CD4-positive, alpha-beta memory T cell (primary cell): Measurements from ENCODE around the gene SRGAP1. TPM values are rescaled to one million over a fixed set of nuclear protein-coding genes. Genes with fewer than 3 reads are reported as not detected.

Experiments used
- CTCF ChIA-PET: fragments of 350-600 bp; sonication (Branson Sonifier 250); formaldehyde crosslinking; loops from one replicate; lab custom pipeline; 2021; ENCODE audit warnings: inconsistent platforms; ENCODE audit not compliant: partially characterized antibody; lab: Charles Lee
- POLR2A ChIA-PET: fragments of 350-600 bp; sonication (Branson Sonifier 250); formaldehyde crosslinking; loops from one replicate; lab custom pipeline; 2021; ENCODE audit not compliant: partially characterized antibody; lab: Charles Lee
- DNase-seq, 5 donors: peaks; one replicate each; pipeline versions ENCODE4 v3.0.0 to v3.0.0-alpha.2; 2020 to 2022; ENCODE audit warnings: mixed read lengths in 1 of 5
- H3K27ac ChIP-seq: one replicate; pipeline ENCODE4 v1.7.0; 2013; ENCODE audit warnings: low read depth, low read length
- H3K27me3 ChIP-seq: 2 replicates; pipeline ENCODE4 v1.7.0; 2013; ENCODE audit warnings: mild to moderate bottlenecking, low read length, moderate library complexity; ENCODE audit not compliant: insufficient read depth
- H3K36me3 ChIP-seq: 2 replicates; pipeline ENCODE4 v1.7.0; 2013; ENCODE audit warnings: mild to moderate bottlenecking, low read length, moderate library complexity; ENCODE audit not compliant: insufficient read depth
- H3K4me1 ChIP-seq: 2 replicates; pipeline ENCODE4 v1.7.0; 2013; ENCODE audit warnings: mild to moderate bottlenecking, low read length, moderate library complexity; ENCODE audit not compliant: insufficient read depth
- H3K4me3 ChIP-seq, 2 donors: one replicate each; pipeline ENCODE4 v1.7.0; 2013; ENCODE audit warnings: low read length in 2 of 2, mild to moderate bottlenecking in 1 of 2
- H3K9me3 ChIP-seq, 2 donors: one replicate each; pipeline ENCODE4 v1.7.0; 2013; ENCODE audit warnings: low read length in 2 of 2, control low read depth in 1 of 2; ENCODE audit not compliant: control insufficient read depth in 1 of 2
- H3K27ac Mint-ChIP-seq, 7 donors: one replicate each; pipeline ENCODE4 v1.8.0; 2020 to 2021; ENCODE audit warnings: mixed read lengths in 7 of 7, mild to moderate bottlenecking in 6 of 7, inconsistent platforms in 3 of 7, moderate library complexity in 3 of 7
- H3K27me3 Mint-ChIP-seq, 2 donors: one replicate each; pipeline ENCODE4 v1.8.0; 2020 to 2021; ENCODE audit warnings: mixed read lengths in 2 of 2
- H3K36me3 Mint-ChIP-seq, 2 donors: one replicate each; pipeline ENCODE4 v1.8.0; 2020 to 2021; ENCODE audit warnings: mixed read lengths in 2 of 2, inconsistent platforms in 1 of 2, mild to moderate bottlenecking in 1 of 2
- H3K4me1 Mint-ChIP-seq, 4 donors: one replicate each; pipeline ENCODE4 v1.8.0; 2020 to 2021; ENCODE audit warnings: mixed read lengths in 4 of 4, mild to moderate bottlenecking in 1 of 4
- H3K4me3 Mint-ChIP-seq, 8 donors: one replicate each; pipeline ENCODE4 v1.8.0; 2020 to 2021; ENCODE audit warnings: mixed read lengths in 8 of 8, mild to moderate bottlenecking in 7 of 8, moderate library complexity in 6 of 8, inconsistent platforms in 3 of 8
- H3K9me3 Mint-ChIP-seq, 8 donors: one replicate each; pipeline ENCODE4 v1.8.0; 2020 to 2021; ENCODE audit warnings: mixed read lengths in 8 of 8, mild to moderate bottlenecking in 5 of 8, inconsistent platforms in 3 of 8, moderate library complexity in 1 of 8
- intact Hi-C: fragments of 100-400 bp; cut with micrococcal nuclease; formaldehyde crosslinking; loops from one replicate; pipeline ENCODE4 v1.15.1; 2023
- polyA plus RNA-seq, 2 donors: library from polyadenylated mRNA; unstranded; fragments of 300-500 nt; fragmentation: Illumina TruSeq; gene quantifications; one replicate each; pipeline ENCODE4 v1.2.3, GENCODE V29; 2021
- total RNA-seq, 2 experiments: library from RNA; stranded (reverse); gene quantifications; one replicate each; pipeline ENCODE4 v1.2.3, GENCODE V29; 2021

The SRGAP1 gene
- total and polyA plus RNA-seq, 4 experiments from 2014 or later = 0.03 to 0.09 TPM; not detected in 2

DNA sequence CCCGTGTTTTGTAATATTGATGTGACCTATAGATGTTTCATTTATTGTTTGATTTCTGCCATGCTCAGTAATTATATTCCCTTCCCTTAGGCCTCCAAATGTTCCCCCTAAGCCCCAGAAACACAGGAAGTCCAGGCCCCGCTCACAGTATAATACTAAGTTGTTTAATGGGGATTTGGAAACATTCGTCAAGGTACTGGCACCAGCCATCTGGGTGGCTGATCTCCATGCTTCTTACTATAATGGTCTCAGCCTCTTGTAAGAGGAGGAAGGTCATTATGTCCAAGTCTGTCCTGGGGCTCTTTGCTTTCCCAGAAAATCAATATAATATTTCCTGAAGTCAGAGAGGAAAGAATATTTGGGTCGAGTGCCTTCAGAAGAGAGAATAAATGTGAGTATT lies 246.7 kb downstream of the SRGAP1 start:
- no peaks in the 10 kb centered on the region for H3K36me3 ChIP-seq
- no peaks in the 10 kb centered on the region for H3K9me3 ChIP-seq
- Mint-ChIP-seq H3K4me3 (no peak overlapping the region), H3K4me1 (no peaks in the 10 kb centered on the region), H3K9me3 (no peaks in the 10 kb centered on the region), H3K27ac (no peak overlapping the region), H3K27me3 (peaks cover 3 to 5% of the 10 kb centered on the region in 2 donors), H3K36me3 (no peaks in the 10 kb centered on the region)
- intact Hi-C loops = no loop called here
- no peaks in the 10 kb centered on the region for H3K4me1 ChIP-seq
- no peaks in the 10 kb centered on the region for H3K27me3 ChIP-seq
- no peak overlapping the region for H3K27ac ChIP-seq
- no peak overlapping the region for H3K4me3 ChIP-seq
- POLR2A ChIA-PET = no interaction called here
- CTCF ChIA-PET = no interaction called here
- DNase-seq = no peak

DNA sequence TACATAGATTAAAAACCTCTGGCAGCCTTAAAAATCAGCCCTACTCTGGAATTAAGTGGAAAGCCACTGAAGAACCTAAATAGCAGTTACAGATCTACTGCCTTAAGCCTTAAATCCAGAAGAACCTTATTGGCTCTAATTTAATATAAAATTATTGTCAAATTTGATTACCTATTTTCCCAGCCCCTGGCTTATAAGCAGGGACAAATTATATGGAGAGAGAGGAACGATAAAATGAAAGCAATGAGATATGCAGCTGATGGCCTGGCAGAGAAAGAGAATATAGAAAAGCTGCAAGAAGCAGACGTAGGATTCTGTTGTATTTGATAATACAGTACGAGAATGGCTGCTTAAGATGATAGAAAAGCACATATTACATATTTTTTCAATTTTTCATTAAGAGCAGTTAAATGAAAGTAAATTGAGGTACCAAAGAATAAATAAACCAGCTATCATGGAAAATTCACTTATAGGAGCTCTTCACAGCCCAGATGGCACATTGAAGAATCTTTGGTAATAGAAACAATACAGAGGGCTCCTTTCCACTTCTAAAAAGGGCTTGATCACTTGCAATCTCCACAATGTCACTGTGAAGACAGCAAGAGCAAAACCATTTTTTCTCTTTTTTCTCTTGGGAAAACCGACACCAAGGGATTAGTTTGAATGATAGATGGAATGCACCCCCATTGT lies 248.2 kb downstream of the SRGAP1 start:
- Mint-ChIP-seq H3K36me3 (no peaks in the 10 kb centered on the region), H3K27me3 (peaks cover 3 to 5% of the 10 kb centered on the region in 2 donors), H3K4me1 (no peaks in the 10 kb centered on the region), H3K4me3 (no peak overlapping the region), H3K27ac (no peak overlapping the region), H3K9me3 (no peaks in the 10 kb centered on the region)
- CTCF ChIA-PET = no interaction called here
- H3K4me3 ChIP-seq = no peak overlapping the region
- intact Hi-C loops = no loop called here
- H3K27ac ChIP-seq = no peak overlapping the region
- H3K27me3 ChIP-seq = no peaks in the 10 kb centered on the region
- POLR2A ChIA-PET = no interaction called here
- no peaks in the 10 kb centered on the region for H3K4me1 ChIP-seq
- DNase-seq = no peak
- H3K36me3 ChIP-seq = no peaks in the 10 kb centered on the region
- H3K9me3 ChIP-seq = no peaks in the 10 kb centered on the region

DNA sequence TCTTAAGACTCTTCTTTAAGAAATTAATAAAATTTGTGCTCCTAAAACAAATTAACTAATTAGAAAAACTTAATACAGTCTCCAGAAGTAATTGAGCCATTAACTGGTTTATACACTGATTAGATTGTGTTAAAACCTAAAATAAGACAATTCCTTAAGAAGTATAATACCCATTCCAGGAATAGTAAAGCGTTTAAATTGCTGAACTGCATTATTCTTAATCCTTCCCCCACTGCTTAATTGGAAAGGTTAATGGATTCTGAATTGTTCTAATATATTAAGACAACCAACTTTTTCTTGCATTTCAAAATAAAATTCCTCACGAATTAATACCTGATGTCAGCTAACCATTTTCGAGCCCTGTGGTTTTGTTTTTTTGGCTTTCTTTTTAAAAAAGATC lies 249.2 kb downstream of the SRGAP1 start:
- no peaks in the 10 kb centered on the region for H3K9me3 ChIP-seq
- ChIA-PET CTCF (no interaction called here), POLR2A (no interaction called here)
- Mint-ChIP-seq H3K27me3 (peaks cover 3 to 6% of the 10 kb centered on the region in 2 donors), H3K9me3 (no peaks in the 10 kb centered on the region), H3K36me3 (no peaks in the 10 kb centered on the region), H3K4me3 (no peak overlapping the region), H3K4me1 (no peaks in the 10 kb centered on the region), H3K27ac (no peak overlapping the region)
- no peaks in the 10 kb centered on the region for H3K27me3 ChIP-seq
- H3K4me3 ChIP-seq = no peak overlapping the region
- intact Hi-C loops = no loop called here
- no peaks in the 10 kb centered on the region for H3K4me1 ChIP-seq
- no peak for DNase-seq
- no peaks in the 10 kb centered on the region for H3K36me3 ChIP-seq
- no peak overlapping the region for H3K27ac ChIP-seq

DNA sequence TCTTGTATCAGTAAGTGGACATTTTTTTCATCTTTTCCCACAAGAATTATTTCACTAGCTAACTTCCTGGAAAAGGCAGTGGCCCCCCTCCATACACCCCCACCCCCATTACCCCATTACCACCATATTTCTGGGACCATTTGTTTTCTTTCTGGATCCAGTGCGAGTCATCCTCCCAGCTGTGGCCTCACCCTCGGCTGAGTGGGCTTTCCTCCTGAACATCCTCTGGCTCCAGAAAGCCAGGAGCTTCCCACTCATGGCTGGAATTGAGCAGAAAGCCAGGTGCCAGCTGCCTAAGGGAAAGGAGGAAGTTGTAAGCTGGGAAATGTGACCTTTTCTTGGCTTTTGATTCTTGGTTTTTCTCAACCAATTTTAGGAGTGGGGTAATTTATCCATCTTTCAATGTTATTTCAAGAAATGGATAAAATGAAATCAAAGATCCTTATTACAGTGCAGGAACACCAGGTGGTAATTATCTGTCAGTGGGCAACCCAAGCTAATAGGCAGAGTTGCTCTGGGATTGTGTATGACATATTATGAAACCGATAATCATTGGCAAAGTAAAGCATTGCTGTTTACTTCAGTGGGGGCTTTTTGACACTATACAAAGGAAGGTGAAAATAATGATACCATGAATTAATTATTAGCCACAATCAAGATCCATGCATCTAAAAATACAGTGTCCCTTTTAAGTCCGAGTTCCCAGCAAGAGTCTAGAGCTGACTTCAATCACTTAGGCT lies 253.0 kb downstream of the SRGAP1 start:
- Mint-ChIP-seq H3K4me1 (no peaks in the 10 kb centered on the region), H3K36me3 (no peaks in the 10 kb centered on the region), H3K9me3 (no peaks in the 10 kb centered on the region), H3K27ac (no peak overlapping the region), H3K4me3 (no peak overlapping the region), H3K27me3 (peaks cover 6 to 7% of the 10 kb centered on the region in 2 donors)
- DNase-seq = no peak
- Histone ChIP-seq H3K9me3 (no peaks in the 10 kb centered on the region), H3K36me3 (no peaks in the 10 kb centered on the region), H3K4me1 (no peaks in the 10 kb centered on the region), H3K27me3 (peaks cover 6% of the 10 kb centered on the region), H3K4me3 (no peak overlapping the region), H3K27ac (no peak overlapping the region)
- CTCF ChIA-PET = no interaction called here
- intact Hi-C loops = no loop called here
- POLR2A ChIA-PET = no interaction called here

DNA sequence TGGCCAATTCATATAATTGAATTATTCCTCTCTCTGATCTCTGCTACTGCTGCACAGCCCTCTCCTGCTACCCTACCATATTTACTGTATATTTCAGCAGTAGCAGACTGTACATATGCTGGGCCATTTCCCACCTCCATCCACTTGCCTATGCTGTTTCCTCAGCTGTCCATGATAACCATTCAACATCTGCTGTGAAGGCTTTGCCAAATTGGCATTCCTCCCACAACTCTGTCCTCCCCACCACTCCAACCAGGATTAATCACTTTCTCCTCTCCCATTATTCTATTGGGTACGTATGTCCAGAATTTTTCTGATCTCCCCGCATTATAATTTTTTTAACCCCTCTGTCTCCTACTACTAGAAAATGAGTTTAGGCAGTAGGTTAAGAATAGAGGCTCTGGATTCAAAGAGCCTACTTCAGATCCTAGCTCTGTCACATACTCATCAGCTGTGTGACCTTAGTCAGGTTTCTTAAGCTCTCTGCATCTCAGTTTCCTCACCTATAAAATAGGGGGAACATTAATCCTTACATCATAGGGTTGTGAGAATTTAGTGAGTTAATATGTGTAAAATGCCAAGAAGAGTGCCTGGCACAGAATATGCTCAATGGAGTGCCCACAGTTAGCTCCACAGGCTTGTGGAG lies 254.3 kb downstream of the SRGAP1 start:
- Histone ChIP-seq H3K9me3 (no peaks in the 10 kb centered on the region), H3K27ac (no peak overlapping the region), H3K4me3 (no peak overlapping the region), H3K27me3 (peaks cover 6% of the 10 kb centered on the region), H3K36me3 (no peaks in the 10 kb centered on the region), H3K4me1 (no peaks in the 10 kb centered on the region)
- Mint-ChIP-seq H3K4me1 (no peaks in the 10 kb centered on the region), H3K27me3 (peaks cover 6 to 7% of the 10 kb centered on the region in 2 donors), H3K27ac (no peak overlapping the region), H3K9me3 (no peaks in the 10 kb centered on the region), H3K36me3 (no peaks in the 10 kb centered on the region), H3K4me3 (no peak overlapping the region)
- ChIA-PET CTCF (no interaction called here), POLR2A (no interaction called here)
- intact Hi-C loops = no loop called here
- DNase-seq = no peak

DNA sequence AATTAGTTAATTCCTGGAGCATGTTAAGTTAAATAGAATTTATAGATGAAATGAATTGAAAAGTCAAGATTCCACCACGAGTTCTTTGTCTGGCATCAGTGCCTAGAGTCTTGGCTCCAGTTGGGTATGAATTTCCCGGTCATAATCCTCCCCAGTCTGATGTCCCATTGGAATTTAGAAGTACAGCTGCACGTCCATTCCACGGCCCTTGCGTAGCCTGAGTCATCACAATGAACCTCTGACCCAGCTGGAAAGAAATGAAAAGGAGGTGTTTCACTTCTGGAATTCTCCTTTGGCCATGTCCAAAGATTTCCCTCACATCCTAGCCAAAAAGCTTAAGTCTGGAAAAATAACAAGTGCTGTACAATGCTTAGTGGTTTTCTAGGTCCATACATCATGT lies 254.9 kb downstream of the SRGAP1 start:
- Mint-ChIP-seq H3K27ac (no peak overlapping the region), H3K4me3 (no peak overlapping the region), H3K27me3 (peaks cover 6 to 7% of the 10 kb centered on the region in 2 donors), H3K4me1 (no peaks in the 10 kb centered on the region), H3K9me3 (no peaks in the 10 kb centered on the region), H3K36me3 (no peaks in the 10 kb centered on the region)
- Histone ChIP-seq H3K27ac (no peak overlapping the region), H3K36me3 (no peaks in the 10 kb centered on the region), H3K4me1 (no peaks in the 10 kb centered on the region), H3K27me3 (peaks cover 6% of the 10 kb centered on the region), H3K9me3 (no peaks in the 10 kb centered on the region), H3K4me3 (no peak overlapping the region)
- ChIA-PET CTCF (no interaction called here), POLR2A (no interaction called here)
- intact Hi-C loops = no loop called here
- DNase-seq = no peak

DNA sequence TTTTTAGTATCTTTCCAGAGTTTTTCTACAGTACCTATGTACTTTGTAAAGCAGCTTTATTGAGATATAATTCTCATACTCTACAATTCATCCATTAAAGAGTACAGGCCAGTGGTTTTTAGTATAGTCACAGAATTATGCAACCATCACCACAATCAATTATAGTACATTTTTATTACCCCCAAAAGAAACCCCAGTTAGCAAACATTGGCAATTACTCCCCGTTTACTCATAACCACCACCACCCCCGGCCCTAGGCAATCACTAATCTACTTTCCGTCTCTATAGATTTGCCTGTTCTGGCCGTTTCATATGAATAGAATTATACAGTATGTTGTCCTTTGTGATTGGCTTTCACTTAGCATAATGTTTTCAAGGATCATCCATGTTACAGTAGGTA lies 257.8 kb downstream of the SRGAP1 start:
- ChIA-PET POLR2A (no interaction called here), CTCF (no interaction called here)
- peaks cover 8 to 14% of the 10 kb centered on the region in 2 donors for H3K27me3 Mint-ChIP-seq
- no peak overlapping the region for H3K4me3 Mint-ChIP-seq
- Histone ChIP-seq H3K9me3 (no peaks in the 10 kb centered on the region), H3K36me3 (no peaks in the 10 kb centered on the region), H3K4me3 (no peak overlapping the region), H3K4me1 (no peaks in the 10 kb centered on the region), H3K27ac (no peak overlapping the region), H3K27me3 (peaks cover 9% of the 10 kb centered on the region)
- no peak overlapping the region for H3K27ac Mint-ChIP-seq
- intact Hi-C loops = no loop called here
- no peak for DNase-seq
- no peaks in the 10 kb centered on the region for H3K36me3 Mint-ChIP-seq
- H3K4me1 Mint-ChIP-seq = no peaks in the 10 kb centered on the region
- no peaks in the 10 kb centered on the region for H3K9me3 Mint-ChIP-seq
